Stimulated activated CD4-positive, alpha-beta T cell treated with anti-CD3 and anti-CD28 coated beads, Interleukin-12 subunit alpha, Interleukin-12 subunit beta, amount 100 ng/mL, for 48 hours (primary cell): Measurements from ENCODE around the gene PPP1R9A.

Experiments used
- DNase-seq, 3 donors: peaks; one replicate each; pipeline ENCODE4 v3.0.0-alpha.2; 2020; ENCODE audit warnings: low read depth in 2 of 3, low spot score in 1 of 3

The PPP1R9A gene

DNA sequence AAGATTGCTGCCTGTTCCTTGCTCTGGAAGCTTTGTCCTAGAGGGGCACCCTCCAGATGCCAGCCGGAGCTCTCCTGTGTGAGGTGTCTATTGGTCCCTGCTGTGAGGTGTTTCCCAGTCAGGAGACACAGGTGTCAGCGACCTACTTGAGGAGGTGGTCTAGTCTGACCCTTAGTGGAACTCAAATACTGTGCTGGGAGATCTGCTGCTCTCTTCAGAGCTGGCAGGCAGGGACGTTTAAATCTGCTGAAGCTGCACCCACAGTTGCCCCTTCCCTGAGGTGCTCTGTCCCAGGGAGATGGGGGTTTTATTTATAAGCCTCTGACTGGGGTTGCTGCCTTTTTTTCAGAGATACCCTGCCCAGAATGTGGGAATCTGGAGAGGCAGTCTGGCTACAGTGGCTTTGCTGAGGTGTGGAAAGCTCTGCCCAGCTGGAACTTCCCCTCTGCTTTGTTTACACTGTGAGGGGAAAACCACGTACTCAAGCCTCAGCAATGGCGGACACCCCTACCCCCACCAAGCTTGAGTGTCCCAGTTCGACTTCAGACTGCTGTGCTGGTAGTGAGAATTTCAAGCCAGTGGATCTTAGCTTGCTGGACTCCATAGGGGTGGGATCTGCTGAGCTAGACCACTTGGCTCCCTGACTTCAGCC lies 119.2 kb downstream of the PPP1R9A start:
- DNase-seq = no peak

DNA sequence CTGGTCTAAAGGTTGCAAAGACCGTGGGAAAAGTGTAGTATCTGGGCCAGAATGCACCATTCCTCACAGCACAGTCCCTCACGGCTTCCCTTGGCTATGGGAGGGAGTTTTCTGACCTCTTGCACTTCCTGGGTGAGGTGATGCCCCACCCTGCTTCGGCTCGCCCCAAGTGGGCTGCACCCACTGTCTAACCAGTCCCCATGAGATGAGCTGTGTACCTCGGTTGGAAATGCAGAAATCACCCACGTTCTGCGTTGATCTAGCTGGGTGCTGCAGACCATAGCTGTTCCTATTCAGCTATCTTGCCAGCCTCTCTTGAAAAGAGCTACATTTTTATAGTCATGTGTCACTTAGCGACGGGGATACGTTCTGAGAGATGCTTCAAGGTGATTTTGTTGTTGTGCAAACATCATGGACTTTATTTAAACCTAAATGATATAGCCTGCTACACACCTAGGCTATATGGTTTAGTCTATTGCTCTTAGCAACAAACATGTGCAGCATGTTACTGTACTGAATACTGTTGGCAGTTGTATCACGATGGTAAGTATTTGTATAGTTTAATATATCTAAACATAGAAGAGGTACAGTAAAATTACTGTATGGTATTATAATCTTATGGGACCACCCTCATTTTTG lies 120.0 kb downstream of the PPP1R9A start:
- DNase-seq = no peak

DNA sequence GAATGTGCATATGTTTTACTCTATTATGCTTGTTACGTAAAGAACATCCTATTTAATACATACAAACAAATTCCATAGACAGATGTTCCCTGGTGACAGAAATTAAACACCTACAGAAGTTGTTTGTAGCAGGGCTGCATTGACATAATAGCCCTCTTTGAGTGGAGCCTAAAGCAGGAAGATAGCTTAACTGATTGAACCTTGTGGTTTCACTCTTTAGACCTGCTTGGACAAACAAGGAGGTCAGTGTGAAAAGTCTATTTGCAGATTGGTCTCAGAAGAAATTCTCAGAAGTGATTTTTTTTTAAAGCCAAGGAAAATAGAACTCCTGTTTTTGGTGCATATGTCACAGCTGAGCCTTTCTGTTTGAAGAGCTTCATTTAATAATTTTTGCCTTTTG lies 121.3 kb downstream of the PPP1R9A start:
- DNase-seq = no peak

DNA sequence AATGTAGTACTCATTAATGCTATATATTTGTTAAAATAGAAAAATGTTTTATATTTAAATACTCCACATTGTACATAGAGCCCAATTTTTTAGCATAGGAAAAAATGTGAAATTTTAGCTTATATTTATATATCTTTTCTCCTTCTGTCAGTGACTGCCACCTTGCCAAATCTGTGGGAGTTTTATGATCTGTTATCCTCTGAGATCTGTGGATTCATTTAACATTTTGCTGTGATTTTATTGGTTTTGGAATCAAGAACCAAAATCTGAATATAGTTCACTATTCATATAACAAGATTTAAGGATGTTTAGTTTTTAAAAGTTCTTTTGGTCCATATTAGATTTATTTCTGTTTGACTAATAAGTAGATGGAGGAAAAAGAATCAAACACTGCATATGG lies 127.9 kb downstream of the PPP1R9A start:
- DNase-seq = no peak

DNA sequence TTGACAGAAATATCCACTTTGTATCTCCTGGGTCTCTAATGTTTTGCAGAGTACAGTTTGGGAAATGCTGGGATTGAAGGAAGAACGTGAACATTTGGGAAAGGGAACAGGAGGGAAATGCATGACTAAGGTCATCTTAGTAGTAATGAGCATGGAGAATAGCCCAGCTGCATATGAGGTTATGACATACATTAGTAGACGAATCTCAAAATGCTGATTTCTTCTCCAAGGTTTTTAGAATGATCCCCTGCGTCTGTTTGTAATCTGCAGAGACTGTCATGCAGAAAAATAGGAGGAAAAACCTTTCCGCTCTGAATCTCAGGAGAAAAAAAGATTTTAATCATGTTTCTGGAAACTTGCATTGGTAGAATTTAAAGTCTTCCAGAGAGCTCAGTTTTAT lies 133.6 kb downstream of the PPP1R9A start:
- DNase-seq = no peak

DNA sequence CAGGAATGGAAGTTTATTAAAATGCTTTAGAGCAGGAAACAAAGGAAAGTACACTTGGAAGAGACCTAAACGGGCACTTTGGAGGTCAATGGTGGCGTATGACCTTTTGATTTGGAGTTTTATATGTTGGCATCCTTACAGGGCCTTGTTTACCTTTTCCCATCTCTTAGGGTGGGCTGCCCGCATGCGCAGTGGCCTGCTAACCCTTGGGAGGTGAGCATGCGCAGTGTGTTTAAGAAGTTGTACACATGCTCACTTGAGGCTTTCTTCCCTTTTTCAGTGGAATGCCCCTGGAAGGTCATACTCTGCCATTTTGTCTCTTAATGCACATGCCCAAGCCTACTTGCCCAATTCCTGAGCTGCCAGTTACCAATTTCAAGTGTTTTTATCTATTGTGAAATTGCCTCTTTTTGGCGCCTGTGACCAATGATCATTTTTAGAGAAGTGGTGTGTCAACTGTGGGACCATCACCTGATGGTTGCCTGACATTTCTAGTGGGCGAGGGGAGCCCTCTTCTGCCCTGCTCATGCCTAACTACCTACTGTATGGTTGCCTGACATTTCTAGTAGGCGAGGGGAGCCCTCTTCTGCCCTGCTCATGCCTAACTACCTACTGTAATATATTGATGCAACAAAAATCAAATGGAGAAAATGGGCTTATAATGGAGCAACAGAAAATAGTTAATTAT lies 138.0 kb downstream of the PPP1R9A start:
- no peak for DNase-seq

DNA sequence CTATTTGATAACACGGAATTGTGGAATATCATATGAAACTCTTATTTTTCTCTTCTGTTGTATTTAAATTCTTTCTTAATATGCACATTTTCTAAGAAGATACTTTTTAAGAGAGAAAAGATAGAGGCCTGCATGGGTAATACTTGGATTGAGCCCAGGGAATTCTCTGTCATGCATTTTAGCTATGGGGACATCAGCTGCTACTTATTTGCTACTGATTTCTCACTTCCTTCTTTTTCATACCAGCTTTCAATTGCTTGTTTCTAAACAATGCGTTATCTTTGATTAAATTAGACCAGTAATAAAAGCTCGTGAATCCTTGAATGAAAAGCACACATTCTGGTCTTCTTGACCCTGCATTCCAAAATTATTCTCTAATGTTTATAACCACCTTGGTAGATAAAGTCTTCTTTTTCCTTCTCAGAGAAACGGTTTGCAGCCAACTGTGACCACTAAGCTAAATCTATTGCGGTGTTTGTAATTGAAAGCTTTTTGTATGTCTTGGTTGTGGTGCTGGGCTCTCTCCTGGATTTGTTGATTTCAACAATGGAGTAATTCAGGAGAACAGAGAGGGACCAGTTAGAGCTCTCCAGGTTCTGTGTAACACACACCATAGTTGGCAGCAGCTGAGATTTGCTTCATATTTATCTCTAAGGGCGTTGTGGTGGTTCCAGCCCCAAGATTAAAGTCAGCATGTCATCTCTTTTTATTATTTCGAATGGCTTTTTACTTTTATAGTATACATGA lies 139.3 kb downstream of the PPP1R9A start:
- DNase-seq = no peak

DNA sequence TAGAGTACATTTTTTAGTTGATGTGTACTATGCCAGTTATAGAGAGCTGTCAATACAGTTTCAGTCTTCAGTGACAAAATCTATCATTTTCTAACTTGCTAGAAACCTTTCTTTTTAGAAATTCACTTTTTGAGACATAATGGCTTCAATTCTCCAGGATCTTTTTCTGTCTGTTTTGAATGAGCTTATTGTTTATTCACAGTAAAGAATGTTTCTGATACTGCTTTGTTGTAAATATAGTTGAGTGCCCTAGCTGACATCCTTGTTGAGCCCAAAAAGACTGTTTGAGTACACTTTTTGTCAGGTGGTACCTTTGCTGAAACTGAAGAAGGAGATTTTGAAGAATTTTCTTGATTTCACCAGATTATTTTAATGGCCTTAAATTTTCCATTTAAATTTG lies 139.9 kb downstream of the PPP1R9A start:
- DNase-seq = no peak

DNA sequence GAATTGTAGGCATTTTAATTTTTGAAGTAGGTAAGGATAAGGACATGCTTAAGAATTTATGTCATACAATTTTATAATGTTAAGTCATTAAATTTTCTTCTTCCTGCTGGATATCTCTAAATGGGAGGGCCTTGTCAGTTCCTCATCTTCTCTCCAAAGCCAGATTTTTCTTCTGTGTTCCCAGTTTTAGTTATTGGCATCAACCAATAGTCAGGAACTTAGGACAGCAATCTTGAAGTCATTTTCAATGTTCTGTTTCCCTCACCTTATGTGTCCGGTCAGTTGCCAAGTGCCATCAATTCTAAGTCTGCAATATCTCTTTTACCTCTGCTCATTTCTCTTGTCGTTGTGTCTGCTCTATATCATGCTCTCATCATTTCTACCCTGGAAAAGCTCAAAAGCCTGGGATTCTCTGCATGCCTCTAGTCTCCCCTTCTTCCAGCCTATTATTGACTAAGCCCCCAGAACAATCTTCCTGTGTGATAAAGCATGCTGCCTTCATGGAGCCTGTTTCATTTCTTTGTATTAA lies 145.2 kb downstream of the PPP1R9A start:
- no peak for DNase-seq

DNA sequence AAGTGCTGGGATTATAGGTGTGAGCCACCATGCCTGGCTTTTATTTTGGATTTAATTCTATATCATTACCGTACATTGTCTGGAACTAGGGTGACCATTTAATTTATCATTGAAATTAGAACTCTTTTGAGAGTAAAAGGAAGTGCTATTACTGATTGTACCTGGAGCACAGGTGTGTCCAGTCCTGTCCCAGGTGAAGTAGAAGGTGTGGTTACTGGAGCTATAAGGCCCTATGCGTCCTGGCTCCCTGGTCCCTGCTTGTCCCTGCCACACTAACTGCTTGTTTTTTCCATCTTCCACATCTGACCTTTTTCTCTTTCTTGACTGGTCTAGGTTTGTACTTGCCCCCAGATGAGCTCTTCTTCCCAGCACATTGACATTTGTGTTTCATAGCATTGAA lies 147.0 kb downstream of the PPP1R9A start:
- DNase-seq = no peak

DNA sequence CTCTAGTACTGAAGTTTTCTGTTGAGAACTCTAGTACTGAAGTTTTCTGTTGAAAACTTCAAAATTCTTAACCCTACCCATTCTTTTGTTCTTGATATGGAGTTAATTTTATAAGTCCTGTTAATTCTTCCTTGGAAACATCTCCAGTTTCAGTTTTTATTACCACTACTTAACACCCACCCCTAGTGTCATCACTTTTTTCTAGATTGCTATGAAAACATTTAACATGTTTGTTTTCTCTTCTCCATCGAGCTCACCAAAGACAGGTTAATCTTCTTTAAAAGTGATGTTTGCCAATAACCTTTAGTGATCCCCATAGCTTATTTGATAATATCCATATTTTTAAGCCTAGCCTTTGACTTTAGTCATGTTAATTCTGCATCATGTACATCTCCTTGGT lies 147.9 kb downstream of the PPP1R9A start:
- no peak for DNase-seq

DNA sequence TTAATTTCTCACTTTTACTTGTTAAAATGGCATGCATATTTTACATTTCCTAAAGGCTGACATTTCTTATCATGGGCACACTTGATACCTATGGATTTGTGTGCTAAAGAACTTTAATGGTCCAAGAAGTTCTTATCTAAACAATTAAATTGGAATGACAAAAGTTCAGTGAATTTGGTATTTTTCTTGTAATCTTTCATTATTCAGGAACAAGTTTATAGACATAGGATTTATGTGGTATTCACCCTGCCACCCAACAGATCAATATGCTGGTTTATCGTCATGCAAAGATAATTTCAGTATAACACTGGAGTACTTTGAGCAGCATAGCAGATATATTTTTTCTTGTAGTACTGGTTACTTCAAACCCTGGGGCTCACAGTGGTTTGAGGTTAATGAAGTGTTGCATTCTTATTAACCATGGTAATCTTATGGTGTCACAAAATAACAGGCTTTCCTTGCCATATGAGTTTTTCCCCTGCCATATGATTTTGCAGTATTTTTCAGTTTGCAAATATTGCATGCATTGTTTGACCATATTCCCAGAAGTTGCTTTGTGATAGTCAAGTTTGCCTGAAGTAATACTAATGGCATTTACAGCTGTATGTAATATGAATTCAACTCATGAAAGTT lies 148.8 kb downstream of the PPP1R9A start:
- no peak for DNase-seq

DNA sequence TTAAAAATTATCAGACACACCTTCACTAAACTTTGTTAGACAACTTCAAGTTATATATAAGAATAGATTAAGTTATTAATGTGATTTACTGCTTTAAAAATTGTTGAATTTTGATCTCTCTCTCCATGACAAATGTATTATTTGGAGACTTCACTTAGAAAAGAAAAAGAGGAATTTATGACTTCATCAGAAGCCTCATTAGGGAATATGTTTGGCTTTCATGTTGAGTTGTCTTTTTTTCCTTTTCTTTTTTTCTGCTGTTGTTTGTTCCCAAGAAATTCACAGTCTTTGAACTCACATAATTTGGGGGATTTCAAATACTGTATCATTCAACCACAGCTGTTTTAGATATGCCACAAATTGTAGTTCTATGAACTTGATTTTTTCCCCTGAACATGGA lies 149.5 kb downstream of the PPP1R9A start:
- no peak for DNase-seq

DNA sequence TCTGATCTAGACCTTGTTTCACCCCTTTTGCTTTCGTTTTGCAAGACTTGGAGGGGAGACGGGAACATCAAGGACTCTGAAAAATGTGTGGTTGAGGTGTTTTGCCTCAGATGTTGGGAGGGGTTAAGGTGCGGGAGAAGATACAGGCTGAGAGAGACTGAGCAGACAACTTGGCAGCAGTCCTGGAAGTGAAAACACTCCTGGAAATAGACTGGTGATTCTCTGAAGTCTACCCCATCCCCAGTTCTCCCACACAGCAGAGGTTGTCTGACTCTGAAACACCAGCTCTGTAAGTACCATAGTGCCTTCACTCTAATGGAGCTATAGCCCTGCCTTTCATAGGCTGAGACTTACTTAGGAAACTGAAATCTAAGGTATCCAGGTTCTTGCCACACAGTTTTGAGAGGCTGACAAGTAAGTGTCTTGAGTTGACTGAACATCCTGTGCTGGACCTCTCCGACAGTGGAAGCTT lies 152.5 kb downstream of the PPP1R9A start:
- DNase-seq = no peak

DNA sequence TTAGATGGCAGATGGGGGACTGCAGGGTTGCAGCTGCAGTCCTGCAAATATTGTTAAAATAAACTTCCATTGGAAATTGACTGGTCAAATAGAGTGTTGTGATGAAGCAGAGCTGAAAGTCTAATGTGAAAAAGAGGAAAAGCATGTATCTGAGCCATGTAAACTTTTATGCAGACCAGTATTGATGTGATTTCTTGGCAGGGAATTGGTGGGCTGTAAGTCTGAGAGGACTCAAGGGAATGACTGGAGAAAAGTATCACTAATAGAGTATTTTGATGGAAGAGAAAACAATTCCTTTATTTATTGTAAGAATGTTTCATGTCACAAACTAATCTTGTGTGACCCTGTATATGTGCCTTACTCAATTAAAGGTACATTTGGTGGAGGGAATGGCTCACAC lies 155.5 kb downstream of the PPP1R9A start:
- no peak for DNase-seq

DNA sequence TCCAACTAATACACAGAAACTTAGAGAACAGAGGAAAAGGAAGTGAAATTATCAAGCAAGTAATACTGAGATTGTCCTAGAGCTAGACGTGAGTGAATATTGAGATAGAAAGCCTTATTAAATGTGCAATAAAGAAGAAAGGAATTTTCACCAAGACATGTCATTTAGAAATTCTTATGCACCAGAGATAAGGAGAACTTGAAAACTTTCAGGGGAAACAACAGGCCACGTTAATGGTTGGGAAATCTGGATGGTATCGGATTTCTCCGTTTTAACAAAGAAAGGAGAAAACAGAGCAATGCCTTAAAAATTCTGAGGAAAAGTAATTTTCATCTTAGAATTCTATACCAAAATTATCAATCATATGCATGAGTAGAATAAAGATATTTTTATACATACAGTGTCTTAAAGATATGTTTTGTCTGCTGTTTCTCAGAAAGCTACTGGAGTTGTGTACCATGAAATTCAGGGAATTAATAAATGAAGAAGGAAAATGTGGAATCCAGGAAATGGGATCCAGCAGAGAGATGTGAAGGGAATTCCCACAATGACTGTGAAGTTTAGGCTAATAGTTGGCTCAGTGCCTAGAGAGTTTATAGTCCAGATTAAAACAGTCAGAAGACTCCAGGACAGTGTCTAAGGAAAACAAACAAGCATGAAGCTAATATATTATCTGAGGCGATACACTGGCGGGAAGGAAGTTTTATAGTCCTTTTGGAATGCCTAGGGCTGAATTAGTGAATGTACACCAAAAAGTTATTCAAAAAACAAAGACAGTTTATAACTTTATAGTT lies 159.5 kb downstream of the PPP1R9A start:
- DNase-seq = no peak

DNA sequence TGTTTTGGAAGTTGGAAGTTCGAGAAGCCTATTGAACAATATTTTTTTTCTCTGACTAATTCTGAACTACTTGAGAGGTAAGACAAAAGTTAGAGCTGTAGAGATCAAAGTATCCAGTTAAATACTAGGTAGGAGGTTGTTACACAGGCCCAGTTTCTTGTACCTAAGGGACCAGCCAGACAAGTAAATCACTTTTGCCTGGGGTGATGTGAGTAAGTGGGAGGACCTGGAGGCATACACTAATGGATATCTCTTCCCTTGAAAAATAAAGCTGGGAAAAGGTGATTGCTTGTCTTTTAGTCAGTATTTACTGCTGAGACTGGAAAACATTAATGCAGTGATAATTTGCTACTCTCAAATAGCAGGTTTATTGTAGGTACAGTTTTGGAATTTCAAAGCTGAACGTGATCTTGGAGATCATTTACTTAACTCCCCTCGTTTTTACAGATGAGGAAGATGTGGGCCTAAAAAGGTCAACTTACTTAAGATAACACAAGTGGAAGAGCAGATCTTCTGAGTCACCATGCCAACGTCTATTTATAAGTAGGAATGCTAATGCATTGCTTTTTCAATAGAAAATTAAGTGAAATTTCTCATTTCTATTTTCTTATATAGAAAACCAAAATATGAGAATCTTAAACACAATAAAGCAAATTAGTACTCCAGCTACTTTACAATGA lies 181.3 kb downstream of the PPP1R9A start:
- no peak for DNase-seq

DNA sequence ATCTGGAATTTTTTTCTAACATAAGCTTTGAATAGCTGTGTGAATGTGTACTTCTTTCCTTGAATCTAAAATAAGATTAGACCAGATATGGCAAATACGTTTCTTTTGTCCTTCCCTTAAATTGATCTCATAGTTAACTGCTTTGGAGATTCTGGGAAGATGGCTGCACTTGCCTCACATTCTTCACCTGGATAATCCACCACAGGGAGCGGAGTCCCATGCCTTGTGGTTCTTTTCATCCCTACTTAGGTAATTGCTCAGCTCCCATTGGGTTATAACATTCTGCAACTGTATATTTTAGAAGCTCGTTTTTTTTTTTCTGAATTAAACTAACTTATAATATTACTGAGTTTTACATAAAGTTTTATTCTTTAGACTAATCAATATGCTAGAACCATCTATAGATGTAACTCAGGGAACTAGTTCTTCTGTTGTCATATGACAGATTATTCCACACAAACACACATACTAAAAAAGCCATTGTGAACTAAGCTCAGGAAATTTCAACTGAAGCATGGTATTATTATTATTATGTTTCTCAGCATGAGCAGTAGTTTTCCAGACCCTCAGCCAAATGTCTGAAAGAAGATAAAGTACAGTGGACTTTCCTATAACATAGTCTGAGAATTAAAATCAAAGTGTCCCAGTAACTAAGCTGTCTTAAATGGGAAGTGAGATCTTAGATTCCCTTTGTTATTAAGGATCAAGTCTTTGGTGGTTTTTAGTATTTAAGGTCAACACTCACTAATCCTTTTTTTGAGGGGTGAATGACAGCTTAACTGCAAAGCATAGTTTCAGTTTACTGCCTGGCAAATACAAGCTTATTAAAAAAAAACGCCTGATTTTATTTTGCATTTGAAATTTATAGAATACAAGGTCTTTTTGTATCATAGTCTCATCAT lies 182.3 kb downstream of the PPP1R9A start:
- no peak for DNase-seq

DNA sequence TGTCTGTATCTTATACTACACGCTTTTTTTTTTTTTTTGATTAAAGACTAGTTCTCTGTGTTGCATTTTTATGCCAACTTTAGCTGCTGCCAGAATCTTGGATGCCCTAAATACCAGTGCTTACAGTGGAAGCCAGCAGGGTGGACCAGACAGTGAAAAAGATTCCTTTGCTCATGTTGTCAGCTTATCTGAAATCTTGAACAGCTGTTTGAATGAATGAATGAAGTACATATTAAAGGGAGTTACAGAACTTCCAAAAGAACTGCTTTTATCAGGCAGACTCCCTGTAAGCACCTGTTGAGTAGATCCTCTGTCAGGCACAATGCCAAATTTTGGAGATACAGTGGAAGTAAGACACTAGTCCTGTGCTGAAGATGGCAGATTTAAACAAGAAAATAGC lies 184.9 kb downstream of the PPP1R9A start:
- DNase-seq = no peak
